Ishikawa (cell line): ENCODE data around the gene S1PR5.

ENCODE experiments used
- CREB1 ChIP-seq: IDR thresholded peaks from 2 replicates; pipeline ENCODE4 v1.6.1; 2012; ENCODE audit warnings: low read depth
- EGR1 ChIP-seq: IDR thresholded peaks from 2 replicates; pipeline ENCODE4 v1.6.1; 2012
- FOXM1 ChIP-seq: IDR thresholded peaks from 2 replicates; pipeline ENCODE4 v1.6.1; 2012; ENCODE audit warnings: low read depth, borderline replicate concordance
- RAD21 ChIP-seq: IDR thresholded peaks from 2 replicates; pipeline ENCODE4 v1.6.1; 2012; ENCODE audit warnings: low read depth
- TCF12 ChIP-seq: IDR thresholded peaks from 2 replicates; pipeline ENCODE4 v1.6.1; 2012; ENCODE audit warnings: low read depth
- TEAD4 ChIP-seq: IDR thresholded peaks from 2 replicates; pipeline ENCODE4 v1.6.1; 2012
- YY1 ChIP-seq: IDR thresholded peaks from 2 replicates; pipeline ENCODE4 v1.6.1; 2012; ENCODE audit warnings: low read depth
- ZBTB7A ChIP-seq: IDR thresholded peaks from 2 replicates; pipeline ENCODE4 v1.6.1; 2012; ENCODE audit warnings: low read depth
- TF ChIP-seq, protein P1 (sequence below): IDR thresholded peaks from 2 replicates; pipeline ENCODE4 v1.6.1; 2012; ENCODE audit warnings: low read depth, mild to moderate bottlenecking
- TF ChIP-seq, protein P2 (sequence below): IDR thresholded peaks from 2 replicates; pipeline ENCODE4 v1.6.1; 2012

S1PR5 gene

DNA sequence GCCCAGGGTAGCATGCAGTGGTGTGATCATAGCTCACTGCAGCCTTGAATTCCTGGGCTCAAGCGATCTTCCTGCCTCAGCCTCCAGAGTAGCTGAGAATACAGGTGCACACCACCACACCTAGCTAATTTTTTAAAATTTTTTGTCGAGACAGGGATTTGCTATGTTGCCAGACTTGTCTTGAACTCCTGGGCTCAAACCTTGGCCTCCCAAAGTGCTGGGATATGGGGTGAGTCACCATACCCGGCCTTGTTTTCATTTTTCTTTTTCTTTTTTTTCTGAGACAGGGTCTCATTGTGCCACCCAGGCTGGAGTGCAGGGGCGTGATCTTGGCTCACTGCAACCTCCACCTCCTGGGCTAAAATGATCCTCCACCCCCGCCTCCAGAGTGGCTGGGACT, 52.8 kb downstream of the S1PR5 start:
- TF ChIP-seq RAD21, result no peak
- TF ChIP-seq CREB1, result no peak
- TF ChIP-seq FOXM1, result no peak
- TF ChIP-seq, protein P1, sequence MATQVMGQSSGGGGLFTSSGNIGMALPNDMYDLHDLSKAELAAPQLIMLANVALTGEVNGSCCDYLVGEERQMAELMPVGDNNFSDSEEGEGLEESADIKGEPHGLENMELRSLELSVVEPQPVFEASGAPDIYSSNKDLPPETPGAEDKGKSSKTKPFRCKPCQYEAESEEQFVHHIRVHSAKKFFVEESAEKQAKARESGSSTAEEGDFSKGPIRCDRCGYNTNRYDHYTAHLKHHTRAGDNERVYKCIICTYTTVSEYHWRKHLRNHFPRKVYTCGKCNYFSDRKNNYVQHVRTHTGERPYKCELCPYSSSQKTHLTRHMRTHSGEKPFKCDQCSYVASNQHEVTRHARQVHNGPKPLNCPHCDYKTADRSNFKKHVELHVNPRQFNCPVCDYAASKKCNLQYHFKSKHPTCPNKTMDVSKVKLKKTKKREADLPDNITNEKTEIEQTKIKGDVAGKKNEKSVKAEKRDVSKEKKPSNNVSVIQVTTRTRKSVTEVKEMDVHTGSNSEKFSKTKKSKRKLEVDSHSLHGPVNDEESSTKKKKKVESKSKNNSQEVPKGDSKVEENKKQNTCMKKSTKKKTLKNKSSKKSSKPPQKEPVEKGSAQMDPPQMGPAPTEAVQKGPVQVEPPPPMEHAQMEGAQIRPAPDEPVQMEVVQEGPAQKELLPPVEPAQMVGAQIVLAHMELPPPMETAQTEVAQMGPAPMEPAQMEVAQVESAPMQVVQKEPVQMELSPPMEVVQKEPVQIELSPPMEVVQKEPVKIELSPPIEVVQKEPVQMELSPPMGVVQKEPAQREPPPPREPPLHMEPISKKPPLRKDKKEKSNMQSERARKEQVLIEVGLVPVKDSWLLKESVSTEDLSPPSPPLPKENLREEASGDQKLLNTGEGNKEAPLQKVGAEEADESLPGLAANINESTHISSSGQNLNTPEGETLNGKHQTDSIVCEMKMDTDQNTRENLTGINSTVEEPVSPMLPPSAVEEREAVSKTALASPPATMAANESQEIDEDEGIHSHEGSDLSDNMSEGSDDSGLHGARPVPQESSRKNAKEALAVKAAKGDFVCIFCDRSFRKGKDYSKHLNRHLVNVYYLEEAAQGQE, result no peak
- TF ChIP-seq YY1, result no peak
- no peak for TF ChIP-seq TCF12
- TF ChIP-seq ZBTB7A, result no peak
- TF ChIP-seq EGR1, result no peak
- TF ChIP-seq, protein P2, sequence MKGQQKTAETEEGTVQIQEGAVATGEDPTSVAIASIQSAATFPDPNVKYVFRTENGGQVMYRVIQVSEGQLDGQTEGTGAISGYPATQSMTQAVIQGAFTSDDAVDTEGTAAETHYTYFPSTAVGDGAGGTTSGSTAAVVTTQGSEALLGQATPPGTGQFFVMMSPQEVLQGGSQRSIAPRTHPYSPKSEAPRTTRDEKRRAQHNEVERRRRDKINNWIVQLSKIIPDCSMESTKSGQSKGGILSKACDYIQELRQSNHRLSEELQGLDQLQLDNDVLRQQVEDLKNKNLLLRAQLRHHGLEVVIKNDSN, result no peak
- no peak for TF ChIP-seq TEAD4
